ENCODE results near the gene PDILT. TPM values are rescaled to one million over a fixed set of nuclear protein-coding genes. Genes with fewer than 3 reads are reported as not detected.

Gene PDILT
- total RNA-seq, 1 donor from 2014 or later: not detected

DNA sequence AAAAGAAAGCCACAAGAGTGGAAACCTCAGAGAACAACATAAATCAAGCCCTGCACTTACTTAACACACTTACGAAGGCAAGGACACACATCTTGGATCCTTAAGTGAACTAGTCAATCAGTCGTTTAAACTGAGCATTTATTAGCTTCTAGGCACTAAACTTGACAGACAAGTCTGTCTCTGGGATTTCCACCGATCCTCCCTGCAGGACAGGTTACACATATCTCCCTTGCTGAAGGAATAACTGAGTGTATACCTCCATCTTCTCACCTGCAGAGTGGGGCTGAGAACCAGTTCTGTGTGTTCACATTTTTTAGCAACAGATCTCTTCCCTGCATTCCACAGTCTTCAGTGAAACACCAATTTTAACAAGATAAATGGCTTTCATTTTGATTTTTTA, 86.1 kb downstream of the PDILT start:
- Mint-ChIP-seq H3K36me3 (ENCODE audit: insufficient read depth) (peaks cover 2% of the 10 kb centered on the region), H3K4me3 (ENCODE audit: low read depth) (no peak overlapping the region), H3K9me3 (ENCODE audit: low read depth) (no peaks in the 10 kb centered on the region), H3K27ac (no peak overlapping the region), H3K27me3 (peaks cover 33% of the 10 kb centered on the region), H3K4me1 (ENCODE audit: low read depth) (no peaks in the 10 kb centered on the region)
- TF ChIP-seq, protein P1, sequence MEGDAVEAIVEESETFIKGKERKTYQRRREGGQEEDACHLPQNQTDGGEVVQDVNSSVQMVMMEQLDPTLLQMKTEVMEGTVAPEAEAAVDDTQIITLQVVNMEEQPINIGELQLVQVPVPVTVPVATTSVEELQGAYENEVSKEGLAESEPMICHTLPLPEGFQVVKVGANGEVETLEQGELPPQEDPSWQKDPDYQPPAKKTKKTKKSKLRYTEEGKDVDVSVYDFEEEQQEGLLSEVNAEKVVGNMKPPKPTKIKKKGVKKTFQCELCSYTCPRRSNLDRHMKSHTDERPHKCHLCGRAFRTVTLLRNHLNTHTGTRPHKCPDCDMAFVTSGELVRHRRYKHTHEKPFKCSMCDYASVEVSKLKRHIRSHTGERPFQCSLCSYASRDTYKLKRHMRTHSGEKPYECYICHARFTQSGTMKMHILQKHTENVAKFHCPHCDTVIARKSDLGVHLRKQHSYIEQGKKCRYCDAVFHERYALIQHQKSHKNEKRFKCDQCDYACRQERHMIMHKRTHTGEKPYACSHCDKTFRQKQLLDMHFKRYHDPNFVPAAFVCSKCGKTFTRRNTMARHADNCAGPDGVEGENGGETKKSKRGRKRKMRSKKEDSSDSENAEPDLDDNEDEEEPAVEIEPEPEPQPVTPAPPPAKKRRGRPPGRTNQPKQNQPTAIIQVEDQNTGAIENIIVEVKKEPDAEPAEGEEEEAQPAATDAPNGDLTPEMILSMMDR (IDR thresholded peaks at IDR 0.05; ENCODE audit: unreplicated experiment): no peak
- DNase-seq (ENCODE audit: low spot score, unreplicated experiment): no peak

DNA sequence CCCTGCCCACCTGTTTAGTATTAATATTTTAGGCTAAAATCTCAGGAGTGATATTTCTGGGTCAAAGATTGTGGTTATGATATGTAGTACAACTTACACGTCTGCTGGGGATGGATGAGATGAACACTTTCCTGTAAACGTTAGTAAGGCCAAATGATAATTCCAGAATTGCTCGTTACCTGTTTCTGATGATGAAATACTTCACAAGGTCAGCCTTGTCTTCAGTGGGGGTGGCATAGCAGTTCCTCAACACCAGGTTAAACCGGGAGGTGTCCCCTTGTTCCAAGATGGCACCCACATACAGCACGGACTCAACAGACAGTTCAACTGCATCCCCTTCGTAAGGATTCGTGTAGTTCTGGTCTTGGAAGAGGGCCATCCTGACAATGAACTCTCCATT, 86.5 kb downstream of the PDILT start:
- TF ChIP-seq, protein P1 (IDR thresholded peaks at IDR 0.05; ENCODE audit: unreplicated experiment): no peak
- H3K27ac Mint-ChIP-seq: no peak overlapping the region
- no peak overlapping the region for H3K4me3 Mint-ChIP-seq (ENCODE audit: low read depth)
- H3K4me1 Mint-ChIP-seq (ENCODE audit: low read depth): no peaks in the 10 kb centered on the region
- peaks cover 3% of the 10 kb centered on the region for H3K36me3 Mint-ChIP-seq (ENCODE audit: insufficient read depth)
- peaks cover 37% of the 10 kb centered on the region for H3K27me3 Mint-ChIP-seq
- H3K9me3 Mint-ChIP-seq (ENCODE audit: low read depth): no peaks in the 10 kb centered on the region
- DNase-seq (ENCODE audit: low spot score, unreplicated experiment): no peak

DNA sequence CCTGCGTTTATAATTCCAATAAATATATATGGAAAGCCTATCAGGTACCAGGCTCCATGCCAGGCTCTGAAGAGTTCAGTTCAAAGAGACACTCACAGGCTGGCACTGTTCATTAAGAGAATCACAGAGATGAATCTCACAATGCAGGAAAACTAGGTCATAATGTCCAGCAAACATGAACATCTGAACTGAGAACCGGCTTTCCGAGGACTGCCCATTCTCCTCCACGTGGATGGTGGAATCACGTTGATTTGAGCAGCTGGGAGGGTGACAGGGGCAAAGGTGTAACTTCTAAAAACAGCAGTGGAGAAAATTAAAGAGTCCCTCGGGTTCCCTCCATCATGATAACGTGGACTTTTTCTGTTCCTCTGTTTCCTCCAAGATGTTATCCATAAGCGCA, 87.4 kb downstream of the PDILT start:
- TF ChIP-seq, protein P1 (IDR thresholded peaks at IDR 0.05; ENCODE audit: unreplicated experiment): no peak
- peaks cover 3% of the 10 kb centered on the region for H3K36me3 Mint-ChIP-seq (ENCODE audit: insufficient read depth)
- no peaks in the 10 kb centered on the region for H3K4me1 Mint-ChIP-seq (ENCODE audit: low read depth)
- DNase-seq (ENCODE audit: low spot score, unreplicated experiment): no peak
- H3K9me3 Mint-ChIP-seq (ENCODE audit: low read depth): no peaks in the 10 kb centered on the region
- no peak overlapping the region for H3K27ac Mint-ChIP-seq
- H3K27me3 Mint-ChIP-seq: peaks cover 34% of the 10 kb centered on the region
- no peak overlapping the region for H3K4me3 Mint-ChIP-seq (ENCODE audit: low read depth)

DNA sequence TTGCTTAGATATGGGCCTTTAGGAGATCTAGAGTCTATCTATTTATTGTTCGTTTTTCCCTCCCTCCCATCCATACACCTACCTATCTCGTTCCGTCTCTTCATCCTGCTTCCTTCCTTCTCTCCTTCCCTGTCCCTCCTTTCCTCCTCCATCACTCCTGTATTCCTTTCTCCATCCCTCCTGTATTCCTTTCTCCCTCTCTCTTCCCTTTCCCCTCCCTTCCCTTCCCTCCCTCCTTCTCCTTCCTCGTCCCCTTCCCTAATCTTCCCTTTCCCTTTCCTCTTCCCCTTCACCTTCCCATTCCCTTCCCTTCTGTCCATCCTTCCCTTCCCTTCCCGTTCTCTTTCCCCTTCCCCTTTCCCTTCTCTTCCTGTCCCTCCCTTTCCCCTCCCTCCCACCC, 87.8 kb downstream of the PDILT start:
- no peak for DNase-seq (ENCODE audit: low spot score, unreplicated experiment)
- no peak overlapping the region for H3K27ac Mint-ChIP-seq
- no peaks in the 10 kb centered on the region for H3K4me1 Mint-ChIP-seq (ENCODE audit: low read depth)
- no peaks in the 10 kb centered on the region for H3K9me3 Mint-ChIP-seq (ENCODE audit: low read depth)
- H3K36me3 Mint-ChIP-seq (ENCODE audit: insufficient read depth): peaks cover 3% of the 10 kb centered on the region
- peaks cover 34% of the 10 kb centered on the region for H3K27me3 Mint-ChIP-seq
- TF ChIP-seq, protein P1 (IDR thresholded peaks at IDR 0.05; ENCODE audit: unreplicated experiment): no peak
- H3K4me3 Mint-ChIP-seq (ENCODE audit: low read depth): no peak overlapping the region

DNA sequence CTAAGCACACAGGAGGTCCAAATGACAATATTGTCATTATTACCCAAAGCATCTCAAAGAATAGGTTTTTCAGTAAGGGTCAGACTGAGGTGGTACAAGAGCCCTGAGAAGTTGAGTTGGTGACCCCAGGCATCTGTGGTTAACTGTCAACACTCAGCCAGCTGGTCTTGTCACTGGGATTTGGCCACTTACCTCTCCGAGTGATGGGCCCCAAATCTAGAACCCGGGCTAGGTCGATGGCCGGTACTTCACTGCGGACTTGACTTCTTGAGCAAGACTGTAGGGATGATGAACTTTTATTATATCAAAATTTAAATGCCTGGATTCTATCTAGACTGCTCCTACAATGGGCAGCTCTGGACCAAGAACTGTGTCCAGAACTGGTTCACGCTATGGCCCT, 88.8 kb downstream of the PDILT start:
- DNase-seq (ENCODE audit: low spot score, unreplicated experiment): no peak
- Mint-ChIP-seq H3K4me3 (ENCODE audit: low read depth) (no peak overlapping the region), H3K4me1 (ENCODE audit: low read depth) (no peaks in the 10 kb centered on the region), H3K9me3 (ENCODE audit: low read depth) (no peaks in the 10 kb centered on the region), H3K27me3 (peaks cover 29% of the 10 kb centered on the region), H3K36me3 (ENCODE audit: insufficient read depth) (peaks cover 3% of the 10 kb centered on the region), H3K27ac (no peak overlapping the region)
- TF ChIP-seq, protein P1 (IDR thresholded peaks at IDR 0.05; ENCODE audit: unreplicated experiment): no peak
